Central memory CD8-positive, alpha-beta T cell (primary cell): ENCODE measurements around the gene BCAS2.

ENCODE experiments used
- ATAC-seq: fragments of 150-1000 bp; cut with Tn5 transposase; replicated peaks from 2 replicates; pipeline ENCODE4 v1.10.0; 2022; ENCODE audit warnings: mild to moderate bottlenecking, moderate FRiP score, moderate number of reproducible peaks; ENCODE audit not compliant: poor library complexity, severe bottlenecking; ENCODE audit errors: extremely low read depth
- DNase-seq, 2 donors: peaks; one replicate each; pipeline ENCODE4 v3.0.0; 2021; ENCODE audit warnings: low spot score in 2 of 2
- H3K27ac Mint-ChIP-seq: one replicate; pipeline ENCODE4 v1.8.0; 2022; ENCODE audit warnings: low read depth, mild to moderate bottlenecking, moderate library complexity, mixed read lengths
- H3K27me3 Mint-ChIP-seq: one replicate; pipeline ENCODE4 v1.8.0; 2022; ENCODE audit warnings: mixed read lengths
- H3K36me3 Mint-ChIP-seq: one replicate; pipeline ENCODE4 v1.8.0; 2022; ENCODE audit warnings: mild to moderate bottlenecking, moderate library complexity, mixed read lengths; ENCODE audit not compliant: insufficient read depth
- H3K4me1 Mint-ChIP-seq: one replicate; pipeline ENCODE4 v1.8.0; 2022; ENCODE audit warnings: mixed read lengths
- H3K4me3 Mint-ChIP-seq: one replicate; pipeline ENCODE4 v1.8.0; 2022; ENCODE audit warnings: mild to moderate bottlenecking, moderate library complexity, mixed read lengths
- H3K9me3 Mint-ChIP-seq: one replicate; pipeline ENCODE4 v1.8.0; 2022; ENCODE audit warnings: mixed read lengths

Gene BCAS2

DNA sequence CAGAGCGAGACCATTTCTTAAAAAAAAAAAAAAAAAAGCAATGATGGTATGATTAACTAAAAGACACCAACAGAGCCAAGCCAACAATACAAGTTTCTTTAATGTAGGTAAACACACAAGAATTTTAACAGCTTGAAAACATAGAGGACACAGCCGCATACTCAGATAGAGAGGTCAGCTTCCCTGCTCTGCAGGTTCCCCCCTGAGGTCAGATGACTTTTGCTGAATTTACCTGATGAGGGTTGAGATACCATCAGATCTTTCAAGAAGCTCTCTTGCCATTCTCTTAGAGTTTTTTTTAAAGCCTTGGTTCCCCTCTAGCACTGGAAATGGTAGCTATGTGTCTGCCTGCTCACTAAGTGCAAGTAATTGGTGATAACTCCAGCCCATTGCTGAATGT, 31.1 kb downstream of the BCAS2 start:
- Mint-ChIP-seq H3K4me3 (no peak overlapping the region), H3K27me3 (no peaks in the 10 kb centered on the region)

DNA sequence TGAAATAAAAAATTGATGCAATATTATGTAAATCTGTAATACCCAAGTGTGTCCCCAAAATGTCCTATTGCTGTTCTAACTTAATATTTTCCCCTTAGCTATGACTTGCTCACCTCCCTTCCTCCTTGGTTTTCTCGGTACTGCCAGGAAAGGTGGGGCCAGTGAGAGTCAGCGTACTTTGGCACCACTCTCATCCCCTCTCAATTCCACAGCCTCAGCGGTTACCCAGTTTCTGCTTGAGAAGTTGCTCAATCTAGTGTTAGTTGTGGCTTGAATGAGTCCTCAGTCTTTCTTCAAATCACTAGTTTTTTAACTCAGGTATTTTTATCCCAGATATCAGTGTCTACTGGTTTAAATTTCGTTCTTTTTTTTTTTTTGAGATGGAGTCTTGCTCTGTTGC, 32.3 kb downstream of the BCAS2 start:
- Mint-ChIP-seq H3K27ac (no peak overlapping the region), H3K36me3 (no peaks in the 10 kb centered on the region), H3K4me3 (no peak overlapping the region), H3K27me3 (no peaks in the 10 kb centered on the region), H3K4me1 (no peaks in the 10 kb centered on the region), H3K9me3 (no peaks in the 10 kb centered on the region)
- ATAC-seq (no peak), DNase-seq (no peak)

More for the DNA sequence above, 31.1 kb downstream of the BCAS2 start:
- no peaks in the 10 kb centered on the region for H3K4me1 Mint-ChIP-seq
- ATAC-seq = no peak
- no peak overlapping the region for H3K27ac Mint-ChIP-seq
- no peaks in the 10 kb centered on the region for H3K9me3 Mint-ChIP-seq
- H3K36me3 Mint-ChIP-seq = no peaks in the 10 kb centered on the region
- DNase-seq = no peak

DNA sequence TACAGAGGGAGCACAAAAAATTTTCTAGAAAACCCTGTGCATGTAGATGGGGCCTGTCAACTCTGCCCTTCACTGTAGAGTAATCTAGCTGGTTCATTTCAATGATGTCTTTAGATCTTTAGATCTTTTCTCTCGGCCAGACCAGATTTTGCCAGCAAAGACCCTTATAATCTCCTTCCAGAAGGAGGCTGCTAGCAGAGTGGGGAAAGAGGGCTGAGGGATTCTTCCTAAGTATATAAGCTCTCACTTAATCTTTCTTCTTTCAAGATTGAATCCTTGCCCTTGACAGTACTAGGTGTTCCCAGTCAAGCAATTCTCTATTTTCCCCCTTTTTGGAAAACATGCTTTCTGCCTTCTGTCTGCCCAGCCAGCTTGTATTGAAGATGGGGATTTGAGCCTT, 34.3 kb downstream of the BCAS2 start:
- H3K36me3 Mint-ChIP-seq = no peaks in the 10 kb centered on the region
- H3K27me3 Mint-ChIP-seq = no peaks in the 10 kb centered on the region
- DNase-seq (no peak), ATAC-seq (no peak)
- H3K4me3 Mint-ChIP-seq = no peak overlapping the region
- no peaks in the 10 kb centered on the region for H3K4me1 Mint-ChIP-seq
- no peak overlapping the region for H3K27ac Mint-ChIP-seq
- no peaks in the 10 kb centered on the region for H3K9me3 Mint-ChIP-seq

DNA sequence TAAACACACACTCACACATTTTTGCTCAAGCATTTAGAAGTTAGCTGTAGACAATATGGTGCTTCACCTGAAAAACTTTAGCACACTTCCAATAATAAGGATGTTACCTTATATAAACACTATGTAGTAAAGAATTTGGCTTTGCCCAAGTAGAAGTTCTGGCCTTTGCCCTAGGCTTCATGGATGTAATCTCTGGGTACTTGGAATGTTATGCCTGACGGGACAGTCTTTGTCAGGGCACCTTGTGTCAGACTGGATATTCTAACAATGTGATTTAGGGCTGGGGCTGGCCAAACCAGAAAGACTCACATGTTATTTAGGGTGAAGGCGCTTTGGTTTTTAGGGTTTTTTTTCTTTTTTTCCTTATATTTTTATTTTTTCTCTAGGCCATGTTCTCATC, 35.6 kb downstream of the BCAS2 start:
- H3K9me3 Mint-ChIP-seq = no peaks in the 10 kb centered on the region
- no peaks in the 10 kb centered on the region for H3K36me3 Mint-ChIP-seq
- no peaks in the 10 kb centered on the region for H3K4me1 Mint-ChIP-seq
- no peaks in the 10 kb centered on the region for H3K27me3 Mint-ChIP-seq
- H3K4me3 Mint-ChIP-seq = no peak overlapping the region
- no peak overlapping the region for H3K27ac Mint-ChIP-seq
- ATAC-seq (no peak), DNase-seq (no peak)

DNA sequence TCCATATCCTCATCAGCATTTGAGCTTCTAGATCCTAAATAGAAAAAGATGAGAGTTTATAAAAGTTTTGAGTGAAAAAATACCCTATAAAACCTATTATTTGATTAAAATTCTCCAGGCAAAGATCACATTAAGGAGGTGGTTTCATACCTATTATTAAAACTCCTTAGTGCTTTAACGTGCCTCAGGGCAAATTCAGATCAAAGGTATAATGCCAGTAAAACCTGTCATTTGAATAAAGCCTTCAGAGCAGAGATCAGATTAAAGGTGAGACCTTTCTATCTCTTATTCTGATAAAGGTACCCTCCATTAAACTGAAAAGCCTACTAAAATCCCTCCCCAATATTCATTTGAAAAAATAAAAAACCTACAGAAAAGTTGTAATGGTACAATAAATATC, 36.1 kb downstream of the BCAS2 start:
- DNase-seq (no peak), ATAC-seq (no peak)
- Mint-ChIP-seq H3K4me1 (no peaks in the 10 kb centered on the region), H3K27me3 (no peaks in the 10 kb centered on the region), H3K9me3 (no peaks in the 10 kb centered on the region), H3K27ac (no peak overlapping the region), H3K36me3 (no peaks in the 10 kb centered on the region), H3K4me3 (no peak overlapping the region)

DNA sequence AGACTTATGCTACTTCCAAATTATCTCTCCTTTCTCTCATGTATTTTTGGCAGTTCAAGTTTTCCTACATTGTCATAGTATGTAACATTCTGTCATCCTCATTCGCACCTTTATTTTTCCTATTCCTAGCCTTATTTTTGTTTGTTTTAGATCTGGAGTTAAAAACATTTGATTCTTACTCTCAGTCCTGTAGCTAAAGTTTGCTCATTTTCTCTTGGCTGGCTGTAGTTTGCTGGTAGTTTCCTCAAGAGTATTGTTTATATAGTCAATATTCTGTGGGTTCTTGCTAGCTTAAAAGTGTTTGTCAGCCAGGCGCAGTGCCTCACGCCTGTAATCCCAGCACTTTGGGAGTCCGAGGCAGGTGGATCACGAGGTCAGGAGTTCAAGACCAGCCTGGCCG, 40.6 kb downstream of the BCAS2 start:
- H3K36me3 Mint-ChIP-seq = no peaks in the 10 kb centered on the region
- ATAC-seq (no peak), DNase-seq (no peak)
- no peak overlapping the region for H3K27ac Mint-ChIP-seq
- H3K9me3 Mint-ChIP-seq = no peaks in the 10 kb centered on the region
- no peaks in the 10 kb centered on the region for H3K4me1 Mint-ChIP-seq
- no peaks in the 10 kb centered on the region for H3K27me3 Mint-ChIP-seq
- H3K4me3 Mint-ChIP-seq = no peak overlapping the region

DNA sequence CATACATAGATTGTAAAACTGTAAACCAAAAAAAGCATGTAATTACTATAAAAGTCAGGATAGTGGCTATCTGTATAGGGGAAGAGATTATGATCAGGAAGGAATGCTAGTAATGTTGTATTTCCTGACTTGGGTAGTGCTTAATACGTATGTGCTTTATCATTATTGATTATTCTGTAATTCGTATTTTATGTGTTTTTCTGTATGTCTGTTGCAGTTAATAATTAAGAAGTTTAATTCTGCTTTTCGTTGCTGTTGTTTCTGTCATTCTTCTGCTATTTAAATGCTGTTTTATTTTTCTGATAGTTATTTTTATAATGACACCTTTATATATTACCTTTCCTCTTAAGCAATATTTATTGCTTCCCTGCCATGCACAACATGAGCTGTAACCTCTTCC, 41.1 kb downstream of the BCAS2 start:
- no peaks in the 10 kb centered on the region for H3K36me3 Mint-ChIP-seq
- no peaks in the 10 kb centered on the region for H3K9me3 Mint-ChIP-seq
- no peak overlapping the region for H3K4me3 Mint-ChIP-seq
- DNase-seq (no peak), ATAC-seq (no peak)
- H3K4me1 Mint-ChIP-seq = no peaks in the 10 kb centered on the region
- no peaks in the 10 kb centered on the region for H3K27me3 Mint-ChIP-seq
- no peak overlapping the region for H3K27ac Mint-ChIP-seq

DNA sequence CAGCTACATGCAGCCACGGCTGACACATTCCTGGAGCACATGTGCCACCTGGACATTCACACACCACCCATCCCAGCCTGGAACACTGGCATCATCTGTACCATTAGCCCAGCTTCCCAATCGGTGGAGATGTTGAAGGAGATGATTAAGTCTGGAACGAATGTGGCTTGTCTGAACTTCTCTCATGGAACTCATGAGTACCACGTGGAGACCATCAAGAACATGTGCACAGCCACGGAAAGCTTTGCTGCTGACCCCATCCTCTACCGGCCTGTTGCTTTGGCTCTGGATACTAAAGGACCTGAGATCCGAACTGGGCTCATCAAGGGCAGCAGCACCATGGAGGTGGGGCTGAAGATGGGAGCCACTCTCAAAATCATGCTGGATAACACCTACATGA, 45.4 kb downstream of the BCAS2 start:
- Mint-ChIP-seq H3K4me3 (no peak overlapping the region), H3K27ac (no peak overlapping the region), H3K4me1 (no peaks in the 10 kb centered on the region), H3K9me3 (no peaks in the 10 kb centered on the region), H3K36me3 (peaks cover 2% of the 10 kb centered on the region), H3K27me3 (no peaks in the 10 kb centered on the region)
- DNase-seq (no peak), ATAC-seq (no peak)

DNA sequence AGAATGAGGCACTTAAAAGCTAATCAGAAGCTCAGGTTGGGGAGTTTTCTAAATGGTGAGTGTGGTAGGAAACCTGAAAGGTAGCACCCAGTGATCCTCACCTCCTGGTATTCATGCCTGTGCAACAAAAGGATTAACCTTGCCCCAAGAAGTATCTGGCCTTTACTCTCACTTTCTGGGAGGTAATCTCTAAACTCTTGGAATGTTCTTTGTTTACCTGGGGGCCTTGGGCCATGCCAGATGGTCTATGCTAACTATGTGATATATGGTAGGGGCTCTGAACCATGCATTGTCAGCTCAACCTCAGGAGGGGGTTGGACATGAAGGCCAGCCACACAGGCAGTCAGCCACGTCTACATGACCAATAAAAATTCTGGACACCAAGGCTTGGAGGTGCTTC, 46.0 kb downstream of the BCAS2 start:
- no peak for DNase-seq
- H3K27ac Mint-ChIP-seq = no peak overlapping the region
- H3K36me3 Mint-ChIP-seq = peaks cover 2% of the 10 kb centered on the region
- no peaks in the 10 kb centered on the region for H3K27me3 Mint-ChIP-seq
- H3K4me1 Mint-ChIP-seq = no peaks in the 10 kb centered on the region
- no peaks in the 10 kb centered on the region for H3K9me3 Mint-ChIP-seq
- ATAC-seq = no peak
- H3K4me3 Mint-ChIP-seq = no peak overlapping the region

DNA sequence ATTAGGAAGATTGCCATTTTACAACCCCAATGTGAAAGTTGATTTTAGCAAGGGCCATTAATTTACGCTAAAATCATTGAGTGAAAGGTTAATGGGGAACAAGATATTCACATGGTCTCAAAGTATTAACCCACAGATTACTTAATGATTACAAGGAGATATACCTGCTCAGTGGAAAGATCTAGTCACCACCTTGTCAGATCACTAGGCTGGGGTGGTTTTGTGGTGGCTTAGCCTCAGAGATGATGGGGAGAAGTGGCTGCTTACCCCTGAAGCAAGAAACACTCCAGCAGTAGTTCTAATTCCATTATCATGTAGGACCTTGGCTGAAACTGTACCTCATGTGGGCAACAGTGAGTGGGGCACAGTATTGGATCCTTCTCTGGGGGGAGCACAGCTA, 50.3 kb downstream of the BCAS2 start:
- Mint-ChIP-seq H3K4me1 (no peaks in the 10 kb centered on the region), H3K36me3 (peaks cover 2% of the 10 kb centered on the region)

DNA sequence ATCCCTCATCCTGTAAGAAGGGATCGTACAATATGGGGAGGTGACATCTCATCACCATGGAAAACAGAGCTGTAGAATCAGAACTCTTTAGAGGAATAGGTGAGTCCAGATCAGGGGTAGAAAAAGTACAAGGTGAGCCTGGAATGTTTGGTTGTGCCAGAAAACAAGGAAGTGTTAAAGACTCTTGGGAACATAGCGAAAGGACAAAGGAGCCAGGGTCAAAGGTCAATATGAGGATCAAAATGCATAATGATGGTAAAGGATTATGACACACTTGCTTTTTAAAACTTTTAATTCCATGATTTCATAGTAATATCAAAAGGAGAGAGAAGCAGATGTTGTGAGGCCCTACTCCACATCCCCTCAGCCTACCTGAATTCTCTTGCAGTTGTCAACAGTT, 51.2 kb downstream of the BCAS2 start:
- H3K9me3 Mint-ChIP-seq = no peaks in the 10 kb centered on the region
- no peaks in the 10 kb centered on the region for H3K27me3 Mint-ChIP-seq
- ATAC-seq = no peak

More for the DNA sequence above, 50.3 kb downstream of the BCAS2 start:
- no peaks in the 10 kb centered on the region for H3K27me3 Mint-ChIP-seq
- ATAC-seq (no peak), DNase-seq (no peak)
- H3K27ac Mint-ChIP-seq = no peak overlapping the region
- H3K4me3 Mint-ChIP-seq = no peak overlapping the region
- H3K9me3 Mint-ChIP-seq = no peaks in the 10 kb centered on the region

DNA sequence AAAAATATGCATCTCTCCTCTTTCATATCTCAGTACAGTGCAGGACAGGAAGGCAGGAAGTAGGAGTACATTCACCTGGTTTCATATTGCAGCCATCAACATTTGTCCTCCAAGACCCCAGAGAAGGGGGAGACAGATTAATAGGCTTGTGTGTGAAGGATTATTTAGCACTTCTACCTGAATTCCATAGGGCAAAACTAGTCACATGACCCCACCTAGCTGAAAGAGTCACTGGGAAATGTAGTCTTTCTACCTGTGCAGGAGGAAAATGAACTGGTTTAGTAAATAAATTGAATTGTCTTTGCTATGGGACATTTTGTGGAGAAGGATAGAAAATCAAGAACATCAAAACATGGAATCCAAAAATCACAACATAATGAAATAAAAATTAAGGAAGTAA, 56.5 kb downstream of the BCAS2 start:
- Mint-ChIP-seq H3K4me1 (no peaks in the 10 kb centered on the region), H3K9me3 (no peaks in the 10 kb centered on the region), H3K27ac (no peak overlapping the region), H3K4me3 (no peak overlapping the region), H3K27me3 (peaks cover 4% of the 10 kb centered on the region), H3K36me3 (no peaks in the 10 kb centered on the region)
- no peak for ATAC-seq
- no peak for DNase-seq

More for the DNA sequence above, 51.2 kb downstream of the BCAS2 start:
- Mint-ChIP-seq H3K36me3 (peaks cover 2% of the 10 kb centered on the region), H3K4me1 (no peaks in the 10 kb centered on the region), H3K4me3 (no peak overlapping the region), H3K27ac (no peak overlapping the region)
- no peak for DNase-seq

DNA sequence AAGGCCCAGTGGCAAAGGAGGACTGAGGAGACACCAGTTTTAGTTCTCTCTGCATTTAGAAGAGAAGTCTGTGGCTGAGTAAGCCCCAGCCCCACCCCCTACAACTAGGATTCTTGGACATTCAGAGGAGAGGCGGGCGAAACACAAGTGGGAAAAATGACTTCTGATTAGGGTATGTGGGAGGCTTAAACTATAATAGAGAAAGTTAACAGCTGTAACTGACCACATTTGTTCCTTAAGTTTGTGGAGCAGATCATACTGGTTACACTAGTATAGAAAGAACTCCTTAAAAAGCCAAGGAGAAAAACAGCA, 59.2 kb downstream of the BCAS2 start:
- no peaks in the 10 kb centered on the region for H3K4me1 Mint-ChIP-seq
- no peak overlapping the region for H3K27ac Mint-ChIP-seq
- DNase-seq = no peak
- no peak for ATAC-seq
- peaks cover 10% of the 10 kb centered on the region for H3K27me3 Mint-ChIP-seq
- H3K9me3 Mint-ChIP-seq = no peaks in the 10 kb centered on the region
- H3K36me3 Mint-ChIP-seq = no peaks in the 10 kb centered on the region
- no peak overlapping the region for H3K4me3 Mint-ChIP-seq
